Right atrium auricular region (tissue), 2 donors: ENCODE measurements around the gene ORC1. TPM values are rescaled to one million over a fixed set of nuclear protein-coding genes. Genes with fewer than 3 reads are reported as not detected.

Source experiments
- DNase-seq: peaks from one replicate; pipeline ENCODE4 v3.0.0-alpha.2; 2019; ENCODE audit warnings: low spot score
- H3K27ac ChIP-seq, 2 donors: fragments of 200-600 bp; sonication (generic); 1 replicate in 1 of 2; 2 replicates in 1 of 2; pipeline ENCODE4 v1.5.1; 2016 to 2019
- H3K27me3 ChIP-seq, 2 donors: fragments of 200-600 bp; sonication (generic); one replicate each; pipeline versions ENCODE4 v1.5.1 to v1.6.0; 2017 to 2019
- H3K36me3 ChIP-seq: fragments of 200-600 bp; sonication (generic); one replicate; pipeline ENCODE4 v1.5.1; 2016
- H3K4me1 ChIP-seq, 2 donors: fragments of 200-600 bp; sonication (generic); one replicate each; pipeline versions ENCODE4 v1.5.1 to v1.6.0; 2017 to 2019
- H3K4me3 ChIP-seq, 2 donors: fragments of 200-600 bp; sonication (generic); 1 replicate in 1 of 2; 2 replicates in 1 of 2; pipeline ENCODE4 v1.5.1; 2017 to 2019; ENCODE audit warnings: mild to moderate bottlenecking in 1 of 2, moderate library complexity in 1 of 2
- H3K9me3 ChIP-seq, 2 donors: fragments of 200-600 bp; sonication (generic); one replicate each; pipeline ENCODE4 v1.5.1; 2019
- total RNA-seq, 2 donors: library from RNA; depleted of rRNA; stranded (reverse); fragments of >200 nt; gene quantifications; one replicate each; pipeline ENCODE4 v1.1.0, GENCODE V29; 2016
- TF ChIP-seq, protein P1 (sequence below), 2 donors: fragments of 200-600 bp; sonication (generic); IDR thresholded peaks; one replicate each; pipeline ENCODE4 v1.5.1; 2019; ENCODE audit warnings: antibody characterized with exemption in 2 of 2

Gene ORC1
- total RNA-seq, 2 donors from 2014 or later, result 0.28 TPM; not detected in 1

DNA sequence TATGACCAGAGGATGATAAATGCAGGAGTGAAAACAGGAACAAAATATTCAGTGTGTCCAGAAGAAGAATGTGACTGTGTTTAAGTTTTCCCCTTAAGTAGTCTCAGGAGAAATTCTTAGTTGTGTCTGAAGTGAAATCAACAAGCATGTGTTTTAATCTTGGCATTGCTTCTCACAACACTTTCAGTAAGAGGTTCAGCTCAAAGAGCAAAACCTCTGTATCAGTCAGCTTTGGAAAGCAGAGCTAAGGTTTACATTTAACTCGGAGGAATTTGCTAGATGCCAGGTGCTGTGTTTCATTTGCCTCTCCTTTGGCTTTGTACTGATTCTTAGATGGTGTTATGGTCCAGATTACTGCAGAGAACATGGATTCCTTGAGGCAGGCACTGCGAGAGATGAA, 66.8 kb downstream of the ORC1 start:
- Histone ChIP-seq H3K4me3 (no peak overlapping the region), H3K36me3 (peaks cover 7% of the 10 kb centered on the region), H3K27ac (no peak overlapping the region), H3K9me3 (no peaks in the 10 kb centered on the region), H3K27me3 (no peaks in the 10 kb centered on the region), H3K4me1 (no peaks in the 10 kb centered on the region)
- DNase-seq, result no peak
- TF ChIP-seq, protein P1, sequence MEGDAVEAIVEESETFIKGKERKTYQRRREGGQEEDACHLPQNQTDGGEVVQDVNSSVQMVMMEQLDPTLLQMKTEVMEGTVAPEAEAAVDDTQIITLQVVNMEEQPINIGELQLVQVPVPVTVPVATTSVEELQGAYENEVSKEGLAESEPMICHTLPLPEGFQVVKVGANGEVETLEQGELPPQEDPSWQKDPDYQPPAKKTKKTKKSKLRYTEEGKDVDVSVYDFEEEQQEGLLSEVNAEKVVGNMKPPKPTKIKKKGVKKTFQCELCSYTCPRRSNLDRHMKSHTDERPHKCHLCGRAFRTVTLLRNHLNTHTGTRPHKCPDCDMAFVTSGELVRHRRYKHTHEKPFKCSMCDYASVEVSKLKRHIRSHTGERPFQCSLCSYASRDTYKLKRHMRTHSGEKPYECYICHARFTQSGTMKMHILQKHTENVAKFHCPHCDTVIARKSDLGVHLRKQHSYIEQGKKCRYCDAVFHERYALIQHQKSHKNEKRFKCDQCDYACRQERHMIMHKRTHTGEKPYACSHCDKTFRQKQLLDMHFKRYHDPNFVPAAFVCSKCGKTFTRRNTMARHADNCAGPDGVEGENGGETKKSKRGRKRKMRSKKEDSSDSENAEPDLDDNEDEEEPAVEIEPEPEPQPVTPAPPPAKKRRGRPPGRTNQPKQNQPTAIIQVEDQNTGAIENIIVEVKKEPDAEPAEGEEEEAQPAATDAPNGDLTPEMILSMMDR (IDR thresholded peaks at IDR 0.05), result no peak

DNA sequence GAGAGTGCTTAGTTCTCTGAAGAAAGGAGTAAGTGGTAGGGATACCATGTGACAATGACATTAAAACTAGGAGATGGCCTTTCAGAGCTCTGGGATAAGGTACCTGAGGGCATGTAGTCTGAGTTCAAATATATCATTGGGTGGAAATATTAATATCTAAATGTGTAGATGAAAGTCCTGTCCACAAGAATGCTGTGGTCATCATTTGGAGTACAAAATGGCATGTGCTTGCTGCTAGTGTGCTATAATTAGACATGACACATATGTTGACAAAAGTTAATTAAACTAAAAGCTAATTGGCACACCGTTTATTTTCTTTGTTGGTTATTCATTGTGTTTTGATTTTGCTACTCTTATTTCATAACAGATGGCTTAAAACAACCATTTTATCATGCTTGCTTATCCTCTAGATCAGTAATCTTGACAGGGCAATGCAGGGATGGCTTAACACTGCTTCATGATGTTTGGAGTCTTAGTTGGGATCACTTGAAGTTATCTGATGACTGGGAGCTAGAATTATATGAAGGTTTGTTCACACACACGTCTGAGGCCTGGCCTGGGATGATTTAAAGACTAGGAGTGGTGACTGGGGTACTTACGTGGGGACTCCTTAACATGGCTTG, 69.2 kb downstream of the ORC1 start:
- no peak overlapping the region for H3K4me3 ChIP-seq
- no peaks in the 10 kb centered on the region for H3K4me1 ChIP-seq
- no peak overlapping the region for H3K27ac ChIP-seq
- DNase-seq, result no peak
- H3K27me3 ChIP-seq, result no peaks in the 10 kb centered on the region
- TF ChIP-seq, protein P1 (IDR thresholded peaks at IDR 0.05), result no peak
- H3K9me3 ChIP-seq, result no peaks in the 10 kb centered on the region
- peaks cover 2% of the 10 kb centered on the region for H3K36me3 ChIP-seq

DNA sequence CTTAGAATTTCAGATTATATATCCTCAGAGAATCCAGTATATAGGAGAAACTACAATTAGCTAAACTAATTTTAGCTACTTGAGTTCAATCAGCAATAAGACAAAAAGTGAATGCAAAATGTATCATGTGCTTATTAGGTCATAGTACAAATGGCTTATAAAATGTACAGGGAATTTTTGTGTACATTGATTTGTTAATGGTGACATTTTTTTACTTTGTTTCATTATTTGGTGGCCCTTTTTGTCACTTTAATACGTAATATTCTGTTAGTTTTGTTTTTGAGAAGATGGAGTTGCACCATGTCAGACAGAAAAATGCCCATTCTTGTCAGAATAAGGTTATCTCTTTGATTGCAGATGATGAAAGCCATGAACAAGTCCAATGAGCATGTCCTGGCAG, 71.8 kb downstream of the ORC1 start:
- H3K4me3 ChIP-seq, result no peak overlapping the region
- DNase-seq, result no peak
- H3K27ac ChIP-seq, result no peak overlapping the region
- no peaks in the 10 kb centered on the region for H3K4me1 ChIP-seq
- H3K27me3 ChIP-seq, result no peaks in the 10 kb centered on the region
- H3K36me3 ChIP-seq, result no peaks in the 10 kb centered on the region
- TF ChIP-seq, protein P1 (IDR thresholded peaks at IDR 0.05), result no peak
- no peaks in the 10 kb centered on the region for H3K9me3 ChIP-seq

DNA sequence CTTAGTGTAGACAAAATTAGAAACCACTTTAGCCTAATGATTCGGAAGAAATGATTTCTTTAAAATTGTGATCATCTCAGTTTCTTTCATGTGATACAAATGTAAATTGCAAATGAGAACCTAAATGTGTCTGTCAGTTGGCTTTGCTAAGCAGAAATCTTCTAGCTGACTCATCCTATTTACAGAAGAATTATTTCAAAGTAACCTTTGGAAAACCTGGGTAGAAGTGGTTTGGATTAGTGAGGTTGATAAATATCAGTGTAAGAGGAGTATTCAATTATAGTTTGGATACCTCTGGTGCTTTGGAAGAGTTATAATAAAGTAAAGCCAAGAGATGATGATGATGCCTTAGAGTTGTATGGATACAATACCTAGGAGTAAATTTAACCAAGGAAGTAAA, 75.6 kb downstream of the ORC1 start:
- H3K4me1 ChIP-seq, result no peaks in the 10 kb centered on the region
- TF ChIP-seq, protein P1 (IDR thresholded peaks at IDR 0.05), result no peak
- no peak for DNase-seq
- H3K27ac ChIP-seq, result no peak overlapping the region
- H3K36me3 ChIP-seq, result no peaks in the 10 kb centered on the region
- H3K4me3 ChIP-seq, result no peak overlapping the region
- no peaks in the 10 kb centered on the region for H3K9me3 ChIP-seq
- no peaks in the 10 kb centered on the region for H3K27me3 ChIP-seq

DNA sequence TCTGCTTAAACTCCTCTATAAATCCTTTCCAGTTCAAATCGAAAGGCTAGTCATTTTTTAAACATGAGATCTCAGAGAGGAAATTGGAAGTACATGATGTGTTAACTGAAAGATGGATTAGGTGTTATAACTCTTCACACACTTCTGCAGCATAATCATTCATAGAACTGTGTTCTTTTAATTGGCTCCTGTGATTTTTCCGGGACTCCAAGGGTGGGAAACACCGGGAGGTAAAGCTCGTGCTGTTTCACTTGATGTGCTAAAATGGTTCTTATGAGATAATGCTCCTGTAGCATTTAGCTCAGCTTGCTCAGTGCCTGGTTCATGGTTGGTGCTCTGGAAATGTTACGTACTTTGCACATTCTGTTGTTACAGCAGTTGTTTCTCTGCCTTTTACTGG, 78.4 kb downstream of the ORC1 start:
- H3K9me3 ChIP-seq, result no peaks in the 10 kb centered on the region
- no peak for DNase-seq
- H3K36me3 ChIP-seq, result no peaks in the 10 kb centered on the region
- H3K27me3 ChIP-seq, result no peaks in the 10 kb centered on the region
- no peaks in the 10 kb centered on the region for H3K4me1 ChIP-seq
- no peak overlapping the region for H3K27ac ChIP-seq
- no peak overlapping the region for H3K4me3 ChIP-seq
- TF ChIP-seq, protein P1 (IDR thresholded peaks at IDR 0.05), result no peak

DNA sequence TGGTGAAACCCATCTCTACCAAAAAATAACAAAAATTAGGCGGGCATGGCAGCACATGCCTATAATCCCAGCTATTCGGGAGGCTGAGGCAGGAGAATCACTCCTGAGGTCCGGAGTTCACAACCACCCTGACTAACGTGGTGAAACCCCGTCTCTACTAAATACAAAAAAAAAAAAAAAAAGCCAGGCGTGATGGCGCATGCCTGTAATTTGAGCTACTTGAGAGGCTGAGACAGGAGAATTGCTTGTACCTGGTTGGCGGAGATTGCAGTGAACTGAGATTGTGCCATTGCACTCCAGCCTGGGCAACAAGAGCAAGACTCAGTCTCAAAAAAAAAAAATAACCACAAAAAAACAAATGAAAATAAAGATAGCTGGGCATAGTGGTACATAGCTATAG, 80.5 kb downstream of the ORC1 start:
- TF ChIP-seq, protein P1 (IDR thresholded peaks at IDR 0.05), result no peak
- H3K36me3 ChIP-seq, result no peaks in the 10 kb centered on the region
- H3K9me3 ChIP-seq, result no peaks in the 10 kb centered on the region
- H3K4me1 ChIP-seq, result no peaks in the 10 kb centered on the region
- H3K27me3 ChIP-seq, result no peaks in the 10 kb centered on the region
- no peak overlapping the region for H3K4me3 ChIP-seq
- DNase-seq, result no peak
- no peak overlapping the region for H3K27ac ChIP-seq
